HepG2 (cell line): Measurements from ENCODE around the gene RAI14. TPM values are rescaled to one million over a fixed set of nuclear protein-coding genes. Genes with fewer than 3 reads are reported as not detected.

Source experiments
- HOXA5 ChIP-seq: sonication (generic); formaldehyde crosslinking; IDR thresholded peaks from 2 replicates; pipeline ENCODE4 v1.4.0; 2020; ENCODE audit warnings: missing genetic modification reagents
- NFKB2 ChIP-seq: sonication (generic); formaldehyde crosslinking; IDR thresholded peaks from 2 replicates; pipeline ENCODE4 v1.4.0; 2020; ENCODE audit warnings: missing genetic modification reagents, borderline replicate concordance
- RXRB ChIP-seq: IDR thresholded peaks from 2 replicates; pipeline ENCODE4 v1.6.1; 2016; ENCODE audit warnings: borderline replicate concordance, missing genetic modification reagents, missing compliant biosample characterization
- SOX13 ChIP-seq, 3 experiments: fragments of 450-650 bp in 1 of 3; sonication (generic) in 1 of 3; formaldehyde crosslinking in 1 of 3; IDR thresholded peaks in 2 of 3; conservative IDR thresholded peaks in 1 of 3; 2 replicates each; pipeline versions ENCODE4 v1.5.0 to v1.6.1; 2016 to 2020; ENCODE audit warnings: antibody characterized with exemption in 1 of 3, mild to moderate bottlenecking in 1 of 3, missing compliant biosample characterization in 1 of 3, missing genetic modification reagents in 1 of 3, moderate library complexity in 1 of 3
- SRY ChIP-seq: sonication (generic); formaldehyde crosslinking; IDR thresholded peaks from 2 replicates; pipeline ENCODE4 v1.8.0; 2022; ENCODE audit warnings: mild to moderate bottlenecking, missing genetic modification reagents
- ZBTB8A ChIP-seq: sonication (generic); formaldehyde crosslinking; IDR thresholded peaks from 2 replicates; pipeline ENCODE4 v1.4.0; 2020; ENCODE audit warnings: mild to moderate bottlenecking, low read depth, missing genetic modification reagents, borderline replicate concordance
- ZC3H4 ChIP-seq: sonication (generic); formaldehyde crosslinking; IDR thresholded peaks from 2 replicates; pipeline ENCODE4 v1.4.0; 2020; ENCODE audit warnings: missing genetic modification reagents, borderline replicate concordance
- ZNF564 ChIP-seq: sonication (generic); formaldehyde crosslinking; IDR thresholded peaks from 2 replicates; pipeline ENCODE4 v1.8.1; 2023; ENCODE audit warnings: mild to moderate bottlenecking, missing genetic modification reagents
- ZNF672 ChIP-seq: sonication (generic); formaldehyde crosslinking; IDR thresholded peaks from 2 replicates; pipeline ENCODE4 v1.8.1; 2022; ENCODE audit warnings: missing genetic modification reagents
- ZNF713 ChIP-seq: sonication (generic); formaldehyde crosslinking; IDR thresholded peaks from 2 replicates; pipeline ENCODE4 v1.4.0; 2020; ENCODE audit warnings: mild to moderate bottlenecking, missing genetic modification reagents
- ZNF749 ChIP-seq: sonication (generic); formaldehyde crosslinking; IDR thresholded peaks from 2 replicates; pipeline ENCODE4 v1.8.0; 2022; ENCODE audit warnings: mild to moderate bottlenecking, missing genetic modification reagents, moderate library complexity, borderline replicate concordance
- ZNF768 ChIP-seq: sonication (generic); formaldehyde crosslinking; IDR thresholded peaks from 2 replicates; pipeline ENCODE4 v1.4.0; 2020; ENCODE audit warnings: missing genetic modification reagents
- ZNF772 ChIP-seq: sonication (generic); formaldehyde crosslinking; IDR thresholded peaks from 2 replicates; pipeline ENCODE4 v1.5.0; 2020; ENCODE audit warnings: mild to moderate bottlenecking, missing genetic modification reagents
- polyA plus RNA-seq, 8 experiments: library from polyadenylated mRNA; depleted of rRNA in 3 of 8; stranded (reverse) in 7 of 8; unstranded in 1 of 8; fragments of >200 nt; fragmentation: Illumina TruSeq in 4 of 8; extraction: Trizol in 4 of 8; gene quantifications; 2 replicates each; pipeline versions ENCODE4 v1.2.1 to v1.2.3, GENCODE V29; 2011 to 2016; ENCODE audit warnings: low read depth in 4 of 8, missing spikeins in 1 of 8, mixed read lengths in 1 of 8; ENCODE audit not compliant: insufficient read depth in 1 of 8
- total RNA-seq, 5 experiments: library from RNA; depleted of rRNA; stranded (reverse); fragments of >200 nt; fragmentation: Illumina TruSeq; extraction: Trizol; gene quantifications; 2 replicates each; pipeline ENCODE4 v1.2.3, GENCODE V29; 2016; ENCODE audit warnings: low read depth in 1 of 5
- TF ChIP-seq, protein P1 (sequence below): sonication (generic); formaldehyde crosslinking; IDR thresholded peaks from 2 replicates; pipeline ENCODE4 v1.8.0; 2022; ENCODE audit warnings: mild to moderate bottlenecking, missing genetic modification reagents, moderate library complexity
- TF ChIP-seq, protein P2 (sequence below): sonication (generic); formaldehyde crosslinking; IDR thresholded peaks from 2 replicates; pipeline ENCODE4 v1.8.1; 2023; ENCODE audit warnings: mild to moderate bottlenecking, moderate library complexity, missing genetic modification reagents
- TF ChIP-seq, protein P3 (sequence below): sonication (generic); formaldehyde crosslinking; IDR thresholded peaks from 2 replicates; pipeline ENCODE4 v1.4.0; 2020; ENCODE audit warnings: low read depth, mild to moderate bottlenecking, missing genetic modification reagents
- TF ChIP-seq, protein P4 (sequence below): IDR thresholded peaks from 2 replicates; pipeline ENCODE4 v1.6.1; 2016; ENCODE audit warnings: low read depth, control low read depth
- TF ChIP-seq, protein P5 (sequence below): sonication (generic); formaldehyde crosslinking; IDR thresholded peaks from 2 replicates; pipeline ENCODE4 v1.4.0; 2020; ENCODE audit warnings: missing genetic modification reagents, mild to moderate bottlenecking, borderline replicate concordance
- TF ChIP-seq, protein P6 (sequence below): sonication (generic); IDR thresholded peaks from 2 replicates; pipeline ENCODE4 v1.6.1; 2016; ENCODE audit warnings: low read depth, borderline replicate concordance

The RAI14 gene
- total and polyA plus RNA-seq, 2 of the 13 experiments (the other 11 are each of a cell fraction or from before 2014, with no cell fraction given): 12.6 to 18.2 TPM

DNA sequence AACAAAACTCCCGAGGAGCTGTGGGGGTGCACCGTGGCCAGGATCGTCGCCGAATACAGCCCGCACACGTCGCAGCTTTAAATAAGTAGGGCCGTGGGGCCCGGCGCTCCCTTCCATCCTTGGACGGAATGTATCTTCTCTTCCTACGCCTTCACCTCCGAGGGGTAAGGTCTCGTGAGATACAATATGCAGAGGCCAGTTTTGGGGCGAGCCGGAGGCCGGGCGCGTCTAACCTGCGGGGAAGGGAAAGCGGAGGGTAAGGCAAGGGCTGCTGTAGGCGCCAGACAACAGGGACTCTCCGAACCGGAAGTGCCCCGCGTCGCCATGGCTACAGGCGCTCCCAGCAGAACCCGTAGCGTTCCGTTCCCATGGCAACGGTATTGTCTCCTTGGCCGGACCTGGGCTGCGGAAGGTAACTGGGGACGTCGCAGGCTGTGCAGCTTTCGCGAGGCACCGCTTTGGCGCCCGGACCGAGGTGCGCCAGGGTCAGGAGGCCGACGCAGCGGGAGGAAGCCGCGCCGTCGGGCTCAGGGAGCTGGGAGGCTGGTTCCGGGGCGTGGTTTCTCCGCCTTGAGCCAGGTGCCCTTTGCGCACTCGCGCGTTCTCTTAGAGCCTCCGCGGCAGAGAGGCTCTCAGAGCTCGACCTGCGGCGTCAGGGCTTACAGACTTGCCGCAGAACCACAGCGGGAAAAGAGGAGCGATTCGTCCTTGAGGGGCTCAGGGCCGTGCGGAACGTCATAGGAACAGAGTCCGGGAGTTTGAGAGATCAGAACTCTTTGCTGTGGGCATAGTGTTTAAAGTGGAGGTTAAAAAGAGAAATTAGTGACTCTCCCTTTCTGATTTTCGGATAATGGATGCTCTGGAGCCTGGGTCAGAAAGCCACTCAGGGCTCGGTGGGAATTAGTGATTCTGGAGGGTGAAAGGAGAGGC lies 182.9 kb downstream of the RAI14 start, which contains the start of gene TTC23L (continued):
- TF ChIP-seq HOXA5 (peak; percentile 91), ZC3H4 (CRISPR knock-in tag) (no peak), NFKB2 (peak; percentile 96; the same call in 1 of the 2 replicates), RXRB (CRISPR knock-in tag) (peak; percentile 70; the same call in 1 of the 2 replicates), SOX13 (IDR thresholded peaks at IDR 0.05) (no peak; the same call in 1 of the 2 replicates), SOX13 (CRISPR knock-in tag; conservative IDR thresholded peaks at IDR 0.05 in 1 of 2, IDR thresholded peaks at IDR 0.05 in 1 of 2) (peak in 1 of 2 experiments; percentile 48; a peak in 1 of 4 replicates), ZBTB8A (peak; percentile 76; the same call in 1 of the 2 replicates), ZNF768 (peak; percentile 90), ZNF749 (CRISPR knock-in tag) (peak; percentile 74; the same call in 1 of the 2 replicates), ZNF672 (CRISPR knock-in tag) (no peak), ZNF713 (CRISPR knock-in tag) (peak; percentile 50), ZNF772 (CRISPR knock-in tag) (peak; percentile 78), ZNF564 (CRISPR knock-in tag) (peak; percentile 83; the same call in 1 of the 2 replicates), SRY (peak; percentile 69; the same call in 1 of the 2 replicates)
- TF ChIP-seq, protein P1, sequence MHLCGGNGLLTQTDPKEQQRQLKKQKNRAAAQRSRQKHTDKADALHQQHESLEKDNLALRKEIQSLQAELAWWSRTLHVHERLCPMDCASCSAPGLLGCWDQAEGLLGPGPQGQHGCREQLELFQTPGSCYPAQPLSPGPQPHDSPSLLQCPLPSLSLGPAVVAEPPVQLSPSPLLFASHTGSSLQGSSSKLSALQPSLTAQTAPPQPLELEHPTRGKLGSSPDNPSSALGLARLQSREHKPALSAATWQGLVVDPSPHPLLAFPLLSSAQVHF (CRISPR knock-in tag): no peak
- TF ChIP-seq, protein P2, sequence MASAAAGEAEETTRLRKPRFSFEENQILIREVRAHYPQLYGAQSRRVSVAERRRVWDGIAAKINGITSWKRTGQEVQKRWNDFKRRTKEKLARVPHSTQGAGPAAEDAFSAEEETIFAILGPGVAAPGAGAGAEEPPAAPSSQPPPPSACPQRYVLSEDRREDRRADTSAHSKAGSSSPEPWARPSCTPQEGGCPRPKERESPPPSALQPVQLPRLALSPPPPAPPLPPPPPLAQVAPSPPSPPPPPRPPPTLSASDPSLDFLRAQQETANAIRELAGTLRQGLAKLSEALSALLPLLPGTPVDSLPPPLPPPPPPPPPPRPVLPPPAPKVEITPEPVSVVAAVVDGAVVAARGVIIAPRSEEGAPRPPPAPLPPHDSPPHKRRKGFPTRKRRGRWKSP (CRISPR knock-in tag): peak; percentile 97
- TF ChIP-seq, protein P3, sequence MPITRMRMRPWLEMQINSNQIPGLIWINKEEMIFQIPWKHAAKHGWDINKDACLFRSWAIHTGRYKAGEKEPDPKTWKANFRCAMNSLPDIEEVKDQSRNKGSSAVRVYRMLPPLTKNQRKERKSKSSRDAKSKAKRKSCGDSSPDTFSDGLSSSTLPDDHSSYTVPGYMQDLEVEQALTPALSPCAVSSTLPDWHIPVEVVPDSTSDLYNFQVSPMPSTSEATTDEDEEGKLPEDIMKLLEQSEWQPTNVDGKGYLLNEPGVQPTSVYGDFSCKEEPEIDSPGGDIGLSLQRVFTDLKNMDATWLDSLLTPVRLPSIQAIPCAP (CRISPR knock-in tag): no peak
- TF ChIP-seq, protein P4, sequence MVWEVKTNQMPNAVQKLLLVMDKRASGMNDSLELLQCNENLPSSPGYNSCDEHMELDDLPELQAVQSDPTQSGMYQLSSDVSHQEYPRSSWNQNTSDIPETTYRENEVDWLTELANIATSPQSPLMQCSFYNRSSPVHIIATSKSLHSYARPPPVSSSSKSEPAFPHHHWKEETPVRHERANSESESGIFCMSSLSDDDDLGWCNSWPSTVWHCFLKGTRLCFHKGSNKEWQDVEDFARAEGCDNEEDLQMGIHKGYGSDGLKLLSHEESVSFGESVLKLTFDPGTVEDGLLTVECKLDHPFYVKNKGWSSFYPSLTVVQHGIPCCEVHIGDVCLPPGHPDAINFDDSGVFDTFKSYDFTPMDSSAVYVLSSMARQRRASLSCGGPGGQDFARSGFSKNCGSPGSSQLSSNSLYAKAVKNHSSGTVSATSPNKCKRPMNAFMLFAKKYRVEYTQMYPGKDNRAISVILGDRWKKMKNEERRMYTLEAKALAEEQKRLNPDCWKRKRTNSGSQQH (CRISPR knock-in tag): no peak
- TF ChIP-seq, protein P5, sequence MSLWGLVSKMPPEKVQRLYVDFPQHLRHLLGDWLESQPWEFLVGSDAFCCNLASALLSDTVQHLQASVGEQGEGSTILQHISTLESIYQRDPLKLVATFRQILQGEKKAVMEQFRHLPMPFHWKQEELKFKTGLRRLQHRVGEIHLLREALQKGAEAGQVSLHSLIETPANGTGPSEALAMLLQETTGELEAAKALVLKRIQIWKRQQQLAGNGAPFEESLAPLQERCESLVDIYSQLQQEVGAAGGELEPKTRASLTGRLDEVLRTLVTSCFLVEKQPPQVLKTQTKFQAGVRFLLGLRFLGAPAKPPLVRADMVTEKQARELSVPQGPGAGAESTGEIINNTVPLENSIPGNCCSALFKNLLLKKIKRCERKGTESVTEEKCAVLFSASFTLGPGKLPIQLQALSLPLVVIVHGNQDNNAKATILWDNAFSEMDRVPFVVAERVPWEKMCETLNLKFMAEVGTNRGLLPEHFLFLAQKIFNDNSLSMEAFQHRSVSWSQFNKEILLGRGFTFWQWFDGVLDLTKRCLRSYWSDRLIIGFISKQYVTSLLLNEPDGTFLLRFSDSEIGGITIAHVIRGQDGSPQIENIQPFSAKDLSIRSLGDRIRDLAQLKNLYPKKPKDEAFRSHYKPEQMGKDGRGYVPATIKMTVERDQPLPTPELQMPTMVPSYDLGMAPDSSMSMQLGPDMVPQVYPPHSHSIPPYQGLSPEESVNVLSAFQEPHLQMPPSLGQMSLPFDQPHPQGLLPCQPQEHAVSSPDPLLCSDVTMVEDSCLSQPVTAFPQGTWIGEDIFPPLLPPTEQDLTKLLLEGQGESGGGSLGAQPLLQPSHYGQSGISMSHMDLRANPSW (CRISPR knock-in tag): peak; percentile 79; the same call in 1 of the 2 replicates
- TF ChIP-seq, protein P6, sequence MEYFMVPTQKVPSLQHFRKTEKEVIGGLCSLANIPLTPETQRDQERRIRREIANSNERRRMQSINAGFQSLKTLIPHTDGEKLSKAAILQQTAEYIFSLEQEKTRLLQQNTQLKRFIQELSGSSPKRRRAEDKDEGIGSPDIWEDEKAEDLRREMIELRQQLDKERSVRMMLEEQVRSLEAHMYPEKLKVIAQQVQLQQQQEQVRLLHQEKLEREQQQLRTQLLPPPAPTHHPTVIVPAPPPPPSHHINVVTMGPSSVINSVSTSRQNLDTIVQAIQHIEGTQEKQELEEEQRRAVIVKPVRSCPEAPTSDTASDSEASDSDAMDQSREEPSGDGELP: peak; percentile 78; the same call in 1 of the 2 replicates
